Measurements from ENCODE around the gene FRYL.

DNA sequence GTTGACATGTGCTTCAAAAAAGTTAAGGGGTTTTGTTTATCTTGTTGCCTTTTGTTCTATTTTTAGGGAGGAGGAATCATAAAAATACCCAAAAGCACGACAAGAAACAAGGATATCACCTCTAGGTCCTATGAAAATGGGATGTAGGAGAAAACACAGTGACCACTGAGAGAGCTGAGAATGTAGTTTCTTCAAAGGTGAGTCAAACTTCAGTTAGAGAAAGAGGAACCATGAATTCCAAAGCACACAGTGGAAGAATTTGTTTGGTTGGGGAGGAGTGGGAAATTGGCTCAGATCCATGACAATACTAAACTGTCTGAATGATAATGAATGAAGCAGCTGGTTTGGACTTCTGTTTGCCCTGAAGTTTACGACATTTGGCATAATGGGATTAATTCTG, 19.1 kb upstream of the FRYL start:
- TF ChIP-seq, protein P1, sequence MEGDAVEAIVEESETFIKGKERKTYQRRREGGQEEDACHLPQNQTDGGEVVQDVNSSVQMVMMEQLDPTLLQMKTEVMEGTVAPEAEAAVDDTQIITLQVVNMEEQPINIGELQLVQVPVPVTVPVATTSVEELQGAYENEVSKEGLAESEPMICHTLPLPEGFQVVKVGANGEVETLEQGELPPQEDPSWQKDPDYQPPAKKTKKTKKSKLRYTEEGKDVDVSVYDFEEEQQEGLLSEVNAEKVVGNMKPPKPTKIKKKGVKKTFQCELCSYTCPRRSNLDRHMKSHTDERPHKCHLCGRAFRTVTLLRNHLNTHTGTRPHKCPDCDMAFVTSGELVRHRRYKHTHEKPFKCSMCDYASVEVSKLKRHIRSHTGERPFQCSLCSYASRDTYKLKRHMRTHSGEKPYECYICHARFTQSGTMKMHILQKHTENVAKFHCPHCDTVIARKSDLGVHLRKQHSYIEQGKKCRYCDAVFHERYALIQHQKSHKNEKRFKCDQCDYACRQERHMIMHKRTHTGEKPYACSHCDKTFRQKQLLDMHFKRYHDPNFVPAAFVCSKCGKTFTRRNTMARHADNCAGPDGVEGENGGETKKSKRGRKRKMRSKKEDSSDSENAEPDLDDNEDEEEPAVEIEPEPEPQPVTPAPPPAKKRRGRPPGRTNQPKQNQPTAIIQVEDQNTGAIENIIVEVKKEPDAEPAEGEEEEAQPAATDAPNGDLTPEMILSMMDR (IDR thresholded peaks at IDR 0.05) = no peak
- TF ChIP-seq EP300 (IDR thresholded peaks at IDR 0.05) (no peak), POLR2A (IDR thresholded peaks at IDR 0.05; ENCODE audit: low read depth) (no peak)
